Fibroblast of skin of right biceps (primary cell): ENCODE results near the gene STAG2.

Experiments used
- DNase-seq: peaks from one replicate; pipeline ENCODE4 v3.0.0-alpha.2; 2013

STAG2 gene

DNA sequence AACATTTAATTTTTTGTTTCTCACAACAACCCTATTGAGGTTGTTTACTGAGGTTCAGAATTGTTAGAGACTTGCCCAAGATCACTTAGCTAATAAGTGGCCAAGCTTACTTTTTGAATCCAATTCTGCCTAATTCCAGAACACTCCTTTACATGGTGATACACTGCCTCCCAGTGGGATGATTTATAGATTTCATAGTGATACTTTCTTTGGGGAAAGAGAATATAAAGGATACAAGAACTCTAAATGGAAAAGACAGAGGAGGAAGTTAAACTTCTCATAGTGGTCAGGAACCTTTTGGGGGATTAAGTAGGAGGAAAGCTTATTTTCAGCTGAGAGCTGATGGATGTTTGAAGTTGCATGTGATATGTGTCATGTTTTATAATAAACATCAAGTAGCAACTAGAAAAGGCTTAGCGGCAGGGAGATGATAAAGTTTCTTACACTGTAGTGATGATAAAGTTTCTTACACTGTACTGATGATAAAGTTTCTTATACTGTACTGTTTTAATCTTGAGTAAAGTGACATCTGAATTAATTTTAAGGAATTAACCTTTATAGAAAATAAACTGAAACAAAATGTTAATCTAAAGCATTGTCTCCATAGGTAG is 15.3 kb downstream of the STAG2 start:
- peak; percentile 37 for DNase-seq

GRCh38 chrX:123983240-123983639 is 21.7 kb downstream of the STAG2 start:
- no peak for DNase-seq

DNA sequence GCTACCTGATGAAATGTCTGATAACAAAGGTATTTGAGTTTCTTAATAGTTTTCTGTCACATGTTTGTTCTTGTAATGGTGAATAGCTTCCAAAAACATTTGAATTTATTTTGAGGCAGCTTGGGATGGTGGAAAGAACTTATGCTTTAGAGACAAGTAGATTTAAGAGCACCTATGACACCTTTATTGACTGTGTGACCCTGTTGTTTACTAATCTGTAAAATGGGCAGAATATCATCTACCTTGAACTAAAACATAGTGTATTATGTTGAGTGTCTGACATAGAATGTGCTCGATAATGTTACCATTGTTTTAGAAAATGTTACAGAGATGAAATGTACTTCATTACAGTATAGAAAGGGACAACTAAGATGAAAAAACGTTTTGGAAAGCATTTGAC is 24.9 kb downstream of the STAG2 start:
- no peak for DNase-seq

GRCh38 chrX:123988423-123989111 is 27.1 kb downstream of the STAG2 start:
- no peak for DNase-seq

DNA sequence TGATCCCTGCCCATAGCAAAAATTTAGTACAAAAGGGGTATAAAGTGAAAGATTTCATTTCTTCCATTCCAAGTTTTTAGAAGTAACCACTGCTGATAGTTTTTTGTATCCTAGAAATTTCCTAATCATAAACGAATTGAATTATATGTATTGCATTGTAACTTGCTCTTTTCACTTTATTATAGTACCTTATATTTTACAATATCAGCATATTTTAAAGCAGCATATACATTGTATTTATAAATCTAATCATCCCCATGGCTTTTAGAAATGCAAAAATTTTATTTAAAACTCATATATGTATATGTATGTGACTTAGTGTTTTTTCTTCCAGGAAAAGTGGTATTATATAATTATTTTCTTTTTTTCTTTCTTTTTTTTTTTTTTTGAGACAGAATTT is 27.7 kb downstream of the STAG2 start:
- DNase-seq, result no peak

GRCh38 chrX:123990169-123990568 is 28.7 kb downstream of the STAG2 start:
- no peak for DNase-seq

DNA sequence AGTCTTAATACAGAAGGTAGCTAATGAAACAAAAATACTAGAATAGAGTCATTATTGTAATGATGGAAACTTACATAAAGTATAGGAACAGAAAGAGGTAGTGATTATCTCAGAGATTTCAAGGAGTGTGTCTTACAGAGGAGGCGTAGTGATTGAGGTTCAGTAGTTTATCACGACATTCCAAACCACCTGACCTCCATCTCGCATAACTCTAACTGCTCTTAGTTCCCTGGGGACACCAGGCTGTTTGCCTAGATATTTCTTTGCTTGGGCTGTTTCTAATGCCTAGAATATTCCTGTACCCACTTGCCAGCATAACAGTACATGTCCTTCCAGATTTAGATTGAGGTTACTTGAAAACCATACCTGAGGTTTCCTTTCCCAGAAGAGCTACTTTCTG is 29.1 kb downstream of the STAG2 start:
- peak; percentile 12 for DNase-seq

DNA sequence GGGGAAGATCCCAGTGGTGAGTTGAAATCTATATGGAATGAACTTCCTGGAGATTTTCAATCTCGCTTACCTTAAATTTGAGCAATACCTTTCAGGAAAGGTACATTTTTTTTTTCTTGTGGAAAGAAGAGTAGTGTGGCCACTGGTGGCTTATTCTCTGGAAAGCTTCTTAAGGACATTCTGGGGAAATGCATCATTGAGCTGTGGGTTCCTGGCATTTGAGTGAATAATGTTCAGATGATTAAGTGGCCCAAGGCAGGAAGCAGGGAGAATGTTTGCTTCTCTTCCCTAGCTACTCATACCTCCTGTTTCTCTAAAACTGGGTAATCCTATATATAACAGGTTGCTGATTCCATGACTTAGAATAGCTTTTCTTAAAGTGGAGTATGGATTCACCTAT is 31.8 kb downstream of the STAG2 start:
- DNase-seq, result peak; percentile 79

DNA sequence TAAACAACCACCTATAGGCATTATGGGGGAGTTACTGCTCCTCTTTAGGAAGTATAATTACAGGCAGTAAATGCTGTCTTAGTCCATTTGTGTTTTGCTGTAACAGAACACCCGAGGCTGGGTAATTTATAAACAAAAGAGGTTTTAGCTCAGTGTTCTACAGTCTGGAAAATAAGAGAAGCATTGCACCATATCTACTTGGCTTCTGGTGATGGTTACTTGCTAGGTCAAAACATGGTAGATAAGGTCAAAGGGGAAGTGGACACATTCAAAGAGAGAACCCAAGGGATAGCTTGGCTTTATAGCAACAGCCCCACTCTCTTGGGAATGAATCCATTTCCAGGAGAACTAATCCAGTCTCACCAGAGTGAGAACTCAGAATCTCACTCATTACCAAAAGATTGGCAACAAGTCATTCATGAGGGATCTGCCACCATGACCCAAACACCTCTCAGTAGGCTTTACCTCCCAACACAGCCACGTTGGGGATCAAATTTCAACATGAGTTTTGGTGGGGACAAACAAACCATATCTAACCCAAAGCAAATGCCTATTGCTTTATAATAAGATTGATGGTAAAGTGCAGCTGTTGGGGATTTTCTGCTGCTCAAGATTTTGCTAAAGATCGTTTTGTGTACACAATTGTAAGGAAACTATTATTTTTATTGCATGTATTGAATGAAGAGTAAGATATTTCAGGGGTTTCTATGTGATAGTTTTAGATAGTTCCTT is 32.6 kb downstream of the STAG2 start:
- no peak for DNase-seq

DNA sequence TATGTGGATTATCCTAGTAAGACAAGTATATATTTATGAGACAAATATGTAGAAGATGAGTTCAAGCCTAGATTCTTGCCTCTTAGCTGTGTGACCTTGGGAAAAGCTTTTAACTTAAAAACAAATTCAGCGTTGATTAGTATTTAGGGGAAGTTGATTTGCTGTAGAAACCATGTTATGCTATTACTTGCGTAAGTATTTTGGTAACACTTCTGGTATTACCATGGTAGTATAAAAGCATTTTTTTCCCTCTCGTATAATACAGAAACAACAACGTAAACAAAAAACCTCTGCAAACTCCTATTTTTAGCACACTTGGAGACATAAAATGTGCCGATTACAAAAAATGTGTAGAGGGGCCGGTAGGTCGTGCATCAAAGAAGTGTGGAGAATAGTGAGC is 33.2 kb downstream of the STAG2 start:
- DNase-seq, result no peak

DNA sequence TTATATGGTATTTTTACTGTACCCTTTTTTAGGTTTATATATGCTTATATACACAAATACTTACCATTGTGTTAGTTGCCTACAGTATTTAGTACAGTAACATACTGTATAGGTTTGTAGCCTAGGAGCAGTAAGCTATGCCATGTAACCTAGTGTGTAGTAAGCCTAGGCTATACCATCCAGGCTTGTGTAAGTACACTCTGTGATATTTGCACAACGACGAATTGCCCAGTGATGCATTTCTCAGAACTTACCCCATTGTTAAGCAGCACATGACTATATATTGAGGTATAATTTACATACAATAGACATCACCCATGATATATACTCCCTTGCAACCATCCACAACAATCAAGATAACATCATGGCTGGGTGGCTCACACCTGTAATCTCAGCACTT is 40.1 kb downstream of the STAG2 start:
- DNase-seq, result no peak

DNA sequence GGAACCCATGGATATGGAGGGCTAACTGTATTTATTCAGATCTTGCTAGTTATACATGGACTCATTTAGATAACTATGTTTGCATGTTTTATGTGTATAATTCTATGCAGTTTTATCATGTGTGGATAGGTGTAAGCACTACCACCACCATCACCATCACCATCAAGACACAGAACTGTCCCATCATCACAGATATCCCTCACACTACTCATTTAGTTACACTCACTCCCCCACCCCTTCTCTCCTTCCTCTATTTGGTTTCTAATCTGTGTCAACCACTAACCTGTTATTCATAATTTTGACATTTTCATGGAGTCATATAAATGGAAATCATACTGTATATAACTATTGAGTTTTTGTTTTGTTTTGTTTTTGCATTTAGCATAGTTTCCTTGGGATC is 43.7 kb downstream of the STAG2 start:
- DNase-seq, result no peak

DNA sequence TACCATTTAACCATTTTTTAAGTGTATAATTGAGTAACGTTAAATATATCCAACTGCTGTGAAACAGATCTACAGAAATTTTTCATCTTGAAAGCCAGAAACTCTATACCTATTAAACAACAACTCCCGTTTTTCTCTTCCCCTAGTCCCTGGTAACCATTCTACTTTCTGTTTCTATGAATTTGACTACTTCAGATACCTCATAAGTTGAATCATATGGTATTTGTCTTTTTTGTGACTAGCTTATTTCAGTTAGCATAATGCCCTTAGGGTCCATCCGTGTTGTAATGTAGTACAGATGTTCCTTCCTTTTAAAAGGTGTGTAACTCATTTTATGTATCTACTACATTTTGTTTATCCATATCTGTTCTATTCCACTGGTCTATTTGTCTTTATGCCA is 48.7 kb downstream of the STAG2 start:
- no peak for DNase-seq

DNA sequence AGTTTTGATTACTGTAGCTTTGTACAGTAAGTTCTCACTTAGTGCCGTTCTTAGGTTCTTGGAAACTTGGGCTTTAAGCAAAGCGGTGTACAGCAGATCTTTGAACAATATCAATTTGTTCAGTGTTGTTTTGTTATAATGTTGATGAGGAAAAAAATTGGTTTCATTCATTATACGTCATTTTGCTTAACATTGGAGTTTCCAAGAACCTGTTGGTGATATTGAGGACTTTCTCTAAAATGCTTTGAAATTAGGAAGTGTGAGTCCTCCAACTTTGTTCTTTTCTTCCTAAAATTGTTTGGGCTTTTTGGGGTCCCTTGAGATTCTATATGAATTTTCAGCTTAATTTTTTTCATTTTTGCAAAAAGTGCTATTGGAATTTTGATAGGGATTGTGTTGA is 49.1 kb downstream of the STAG2 start:
- no peak for DNase-seq

- no peak for DNase-seq
Observed at GRCh38 chrX:124015721-124016120, 54.2 kb downstream of the STAG2 start.

GRCh38 chrX:124016825-124017224 is 55.3 kb downstream of the STAG2 start:
- no peak for DNase-seq

GRCh38 chrX:124018023-124018422 is 56.5 kb downstream of the STAG2 start:
- DNase-seq, result no peak

DNA sequence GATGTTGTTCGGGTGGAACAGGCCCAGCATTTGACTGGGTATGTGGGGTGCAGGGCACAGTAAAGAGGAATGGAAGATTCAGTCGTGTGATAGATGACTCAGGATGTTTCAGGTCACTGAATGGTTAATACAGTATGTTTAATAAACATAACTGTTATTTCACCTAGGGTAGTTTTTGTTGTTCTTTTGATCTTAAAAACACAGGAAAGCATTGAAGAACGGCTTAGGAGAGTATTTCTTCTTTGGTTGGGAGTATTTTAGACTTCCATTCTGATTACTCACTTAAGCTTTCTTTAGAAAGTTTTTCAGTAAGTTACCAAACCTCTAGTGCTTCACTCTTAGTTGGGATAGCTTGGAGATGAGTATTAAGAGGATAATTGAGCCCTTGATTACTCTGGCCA is 62.3 kb downstream of the STAG2 start:
- peak; percentile 23 for DNase-seq

- DNase-seq, result no peak
Observed at GRCh38 chrX:124026529-124026928, 65.0 kb downstream of the STAG2 start.

GRCh38 chrX:124028182-124028581 is 66.7 kb downstream of the STAG2 start:
- DNase-seq, result peak; percentile 30

DNA sequence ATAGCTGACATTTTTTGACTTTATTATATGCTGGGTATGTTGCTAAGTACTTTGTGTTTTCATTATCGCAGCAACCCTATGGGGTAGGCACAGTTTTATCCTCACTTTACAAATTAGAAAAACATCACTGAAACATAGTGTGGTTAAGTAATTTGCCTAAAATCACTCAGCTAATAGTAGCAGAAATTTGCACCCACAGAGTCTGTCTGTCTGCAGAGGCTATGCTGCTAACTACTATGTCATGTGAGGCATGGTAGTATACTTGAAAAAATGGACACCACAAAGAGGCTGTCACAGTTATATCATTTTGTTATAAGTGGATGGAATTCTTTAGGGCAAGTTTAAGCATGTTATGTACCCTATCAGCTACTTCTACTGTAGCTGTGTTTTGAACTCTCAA is 69.0 kb downstream of the STAG2 start:
- DNase-seq, result no peak

- DNase-seq, result peak; percentile 75
Observed at GRCh38 chrX:124033821-124034220, 72.3 kb downstream of the STAG2 start.

GRCh38 chrX:124035657-124036056 is 74.2 kb downstream of the STAG2 start:
- no peak for DNase-seq

DNA sequence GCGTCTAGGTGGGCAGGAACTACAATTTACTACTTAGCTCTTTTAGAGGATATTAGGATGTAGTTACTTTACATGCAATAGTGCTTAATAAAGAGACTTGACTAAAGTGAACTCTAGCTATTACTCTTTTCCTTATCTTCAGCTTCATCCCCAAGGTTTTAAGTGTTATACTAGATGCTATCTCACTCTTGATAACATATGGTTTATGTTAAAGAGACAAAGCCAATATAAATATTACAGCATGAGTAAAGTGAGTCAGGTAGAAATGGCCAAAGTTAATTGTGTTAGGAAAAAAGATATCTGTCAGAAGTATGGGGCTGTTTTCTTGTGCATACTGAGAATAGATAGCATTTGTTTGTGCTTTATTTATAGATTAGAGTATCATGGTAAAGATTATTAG is 80.5 kb downstream of the STAG2 start:
- DNase-seq, result no peak
